GM18951 (cell line): ENCODE results near the gene GPR137C.

ENCODE experiments used
- POLR2A ChIP-seq: IDR thresholded peaks from 4 replicates; pipeline ENCODE4 v1.6.1; 2011; ENCODE audit warnings: mild to moderate bottlenecking; ENCODE audit not compliant: insufficient read length, insufficient read depth; ENCODE audit errors: extremely low read depth
- in situ Hi-C: fragments of 300-500 bp; cut with MboI; formaldehyde crosslinking; loops from one replicate; pipeline ENCODE4 v1.12.0; 2022; ENCODE audit warnings: low sequenced_read_pairs, mixed read lengths, inconsistent platforms; ENCODE audit not compliant: unreplicated experiment

Gene GPR137C

GRCh38 chr14:52596861-52597260, 44.2 kb downstream of the GPR137C start:
- in situ Hi-C loops: no loop called here
- TF ChIP-seq POLR2A: no peak

- TF ChIP-seq POLR2A: no peak
- in situ Hi-C loops: no loop called here
These were observed 45.9 kb downstream of the GPR137C start for GRCh38 chr14:52598568-52598967.

DNA sequence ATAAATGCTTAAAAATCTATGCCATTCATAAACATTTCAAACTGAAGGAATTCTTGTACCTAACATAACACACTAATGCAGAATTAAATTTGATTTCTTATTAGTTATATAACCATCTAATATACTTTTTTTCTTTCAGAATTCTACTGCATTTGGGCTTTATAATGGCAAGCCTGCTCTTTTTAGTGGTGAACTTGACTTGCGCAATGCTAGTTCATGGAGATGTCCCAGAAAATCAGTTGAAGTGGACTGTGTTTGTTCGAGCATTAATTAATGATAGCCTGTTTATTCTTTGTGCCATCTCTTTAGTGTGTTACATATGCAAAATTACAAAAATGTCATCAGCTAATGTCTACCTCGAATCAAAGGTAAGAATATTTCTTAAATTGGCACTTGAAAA, 47.3 kb downstream of the GPR137C start:
- in situ Hi-C loops: no loop called here
- TF ChIP-seq POLR2A: no peak

GRCh38 chr14:52602131-52602530, 49.5 kb downstream of the GPR137C start:
- in situ Hi-C loops: no loop called here
- no peak for TF ChIP-seq POLR2A

DNA sequence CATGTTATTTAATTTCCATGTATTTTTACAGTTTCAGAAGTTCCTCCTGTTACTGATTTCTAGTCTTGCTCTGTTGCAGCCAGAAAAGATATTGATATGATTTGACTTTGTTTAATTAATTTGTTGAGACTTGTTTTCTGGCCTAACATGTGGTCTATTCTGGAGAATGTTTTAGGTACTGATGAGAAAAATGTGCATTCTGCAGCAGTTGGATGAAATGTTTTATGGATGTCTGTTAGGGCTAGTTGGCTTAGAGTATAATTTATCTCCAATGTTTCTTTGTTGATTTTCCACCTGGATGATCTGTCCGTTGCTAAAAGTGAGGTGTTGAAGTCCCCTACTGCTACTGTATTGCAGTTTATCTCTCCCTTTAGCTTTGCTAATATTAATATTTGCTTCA, 54.4 kb downstream of the GPR137C start:
- no peak for TF ChIP-seq POLR2A
- in situ Hi-C loops: no loop called here

DNA sequence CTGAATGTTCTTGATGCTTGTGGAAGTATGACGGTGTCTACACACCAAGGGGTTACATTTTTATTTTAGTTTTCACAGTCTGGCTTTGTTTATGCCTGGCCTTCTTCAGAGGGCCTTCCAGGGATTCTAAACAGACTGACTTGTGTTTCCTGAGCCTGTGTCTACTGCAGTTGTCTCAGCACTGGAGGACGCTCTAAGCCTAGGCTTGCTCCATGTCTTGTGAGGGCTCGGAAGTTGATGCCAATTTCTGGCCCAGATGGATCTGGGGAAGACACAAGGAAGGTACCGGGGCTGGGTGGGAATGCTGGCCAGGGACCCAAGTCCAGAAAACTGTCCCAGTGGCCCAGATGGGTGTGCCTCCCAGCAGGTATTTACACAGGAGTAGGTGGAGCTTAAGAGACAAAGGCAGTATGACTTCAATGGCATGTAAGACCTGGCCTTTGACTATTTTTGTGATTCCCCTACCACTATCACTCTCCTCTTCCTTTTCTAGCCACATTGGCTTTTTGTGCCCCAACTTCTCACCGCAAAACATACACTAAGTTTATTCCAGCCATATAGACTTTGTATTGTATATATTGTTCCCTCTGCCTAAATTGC, 56.9 kb downstream of the GPR137C start:
- TF ChIP-seq POLR2A: no peak

GRCh38 chr14:52610187-52610586, 57.6 kb downstream of the GPR137C start:
- in situ Hi-C loops: no loop called here
- TF ChIP-seq POLR2A: no peak

More for the DNA sequence above, 56.9 kb downstream of the GPR137C start:
- in situ Hi-C loops: no loop called here

GRCh38 chr14:52618602-52619001, 66.0 kb downstream of the GPR137C start:
- in situ Hi-C loops: no loop called here
- no peak for TF ChIP-seq POLR2A

DNA sequence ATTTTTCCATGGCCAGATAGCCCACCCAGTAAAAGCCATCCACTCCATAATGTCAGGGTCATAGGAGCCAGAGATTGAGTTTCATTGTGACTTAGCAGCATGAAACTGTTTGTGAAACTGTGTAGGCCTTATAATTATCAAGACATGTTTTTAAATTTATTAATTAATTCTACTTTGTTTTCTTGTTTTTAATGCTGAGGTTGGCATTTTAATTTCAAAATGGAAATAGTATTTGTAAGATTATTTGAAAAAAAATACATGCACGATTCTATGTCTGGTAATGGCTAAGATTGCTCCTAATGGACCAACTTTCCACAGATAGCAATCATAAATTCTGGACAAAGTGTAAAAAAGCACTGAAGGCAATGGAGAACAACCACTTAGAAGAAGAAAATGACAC, 67.1 kb downstream of the GPR137C start:
- in situ Hi-C loops: no loop called here
- TF ChIP-seq POLR2A: no peak

DNA sequence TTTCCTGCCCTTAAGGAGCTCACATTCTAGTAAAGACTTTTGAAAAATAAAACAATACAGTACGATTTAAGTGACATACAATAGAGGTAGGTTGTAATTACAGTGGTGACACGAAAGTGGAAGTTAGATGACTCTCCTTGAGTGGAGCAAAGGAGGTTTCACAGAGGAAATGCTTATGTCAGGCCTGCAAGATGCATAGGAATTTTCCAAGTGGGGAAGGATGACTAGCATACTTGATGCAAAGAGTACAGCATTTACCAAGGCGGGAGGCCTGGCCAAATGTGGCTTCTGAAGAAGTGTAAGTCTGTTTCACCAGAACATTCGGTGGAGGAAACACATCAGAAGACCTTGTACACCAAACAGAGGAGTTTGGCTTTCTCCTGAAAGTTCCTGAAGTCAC, 87.5 kb downstream of the GPR137C start:
- no peak for TF ChIP-seq POLR2A
- in situ Hi-C loops: no loop called here

DNA sequence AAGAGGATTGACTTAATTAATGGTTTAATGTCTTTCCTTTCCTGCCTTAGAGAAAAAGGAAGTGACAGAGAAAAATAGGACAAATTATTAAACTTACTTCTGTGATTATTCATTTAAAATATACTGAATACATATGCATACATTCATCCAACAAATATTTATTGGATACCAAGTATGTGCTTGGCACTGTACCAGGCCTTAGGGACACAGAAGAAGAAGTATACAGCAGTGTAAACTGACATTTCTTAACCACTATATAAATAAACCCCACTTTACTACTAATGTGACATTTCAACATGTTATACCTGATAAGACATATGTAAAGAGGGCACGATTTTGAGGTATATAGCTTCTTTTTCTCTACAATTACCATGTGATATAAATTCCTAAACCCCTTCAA, 89.1 kb downstream of the GPR137C start:
- in situ Hi-C loops: no loop called here
- TF ChIP-seq POLR2A: no peak

- no peak for TF ChIP-seq POLR2A
- in situ Hi-C loops: no loop called here
These were observed 96.9 kb downstream of the GPR137C start for GRCh38 chr14:52649511-52649910.

- no peak for TF ChIP-seq POLR2A
- in situ Hi-C loops: no loop called here
These were observed 98.1 kb downstream of the GPR137C start for GRCh38 chr14:52650774-52651173.

DNA sequence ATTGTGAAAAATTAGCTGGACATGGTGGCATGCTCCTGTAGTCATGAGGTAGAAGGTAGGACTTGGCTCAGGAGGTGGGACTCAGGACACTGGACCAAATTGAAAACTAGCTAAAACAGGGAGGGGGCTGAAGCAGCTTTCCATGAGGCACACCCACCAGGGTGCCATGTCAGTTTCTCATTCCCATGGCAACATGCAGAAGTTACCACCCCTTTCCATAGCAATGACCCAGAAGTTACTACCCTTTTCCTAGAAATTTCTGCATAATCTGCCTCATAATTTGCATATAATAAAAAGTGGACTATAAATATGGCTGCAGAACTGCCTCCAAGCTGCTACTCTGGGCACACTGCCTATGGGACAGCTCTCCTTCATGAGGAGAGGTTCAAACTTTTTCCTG, 104.3 kb downstream of the GPR137C start:
- in situ Hi-C loops: no loop called here
- no peak for TF ChIP-seq POLR2A

DNA sequence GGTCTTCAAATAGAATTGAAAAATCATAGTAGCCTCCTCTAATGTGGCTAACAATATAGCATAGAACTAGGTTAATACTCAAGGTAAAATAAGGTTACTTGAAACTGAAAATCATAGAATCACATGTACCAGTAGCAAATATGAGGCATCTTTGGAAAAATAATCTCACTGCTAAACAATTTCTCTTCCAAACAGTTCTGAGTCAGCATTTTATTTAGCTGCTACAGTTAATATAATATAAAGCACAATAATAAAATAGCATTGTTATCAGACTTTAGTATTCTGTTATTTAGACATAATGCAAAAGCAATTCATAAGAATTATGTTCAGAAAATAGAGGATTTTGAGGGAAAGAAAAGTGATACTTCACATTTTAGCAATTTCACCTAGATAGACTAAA, 107.7 kb downstream of the GPR137C start:
- in situ Hi-C loops: no loop called here
- TF ChIP-seq POLR2A: no peak
